Suprapubic skin (tissue), 4 donors: ENCODE data around the gene CAMK1D.

Source experiments
- CTCF ChIP-seq, 2 donors: fragments of 200-600 bp in 1 of 2; fragments of 450-650 bp in 1 of 2; sonication (generic) in 1 of 2; IDR thresholded peaks; one replicate each; pipeline ENCODE4 v1.5.1; 2016 to 2019; ENCODE audit warnings: antibody characterized with exemption in 2 of 2, mild to moderate bottlenecking in 1 of 2, moderate library complexity in 1 of 2
- EP300 ChIP-seq: sonication (generic); formaldehyde crosslinking; IDR thresholded peaks from one replicate; pipeline ENCODE4 v1.6.1; 2017; ENCODE audit warnings: antibody characterized with exemption
- POLR2A ChIP-seq, 2 donors: fragments of 450-650 bp; IDR thresholded peaks; one replicate each; pipeline ENCODE4 v1.6.1; 2017; ENCODE audit warnings: antibody characterized with exemption in 2 of 2, mild to moderate bottlenecking in 2 of 2, moderate library complexity in 2 of 2
- POLR2AphosphoS5 ChIP-seq, 3 donors: sonication (generic); formaldehyde crosslinking; IDR thresholded peaks; one replicate each; pipeline ENCODE4 v1.6.1; 2017; ENCODE audit warnings: antibody characterized with exemption in 3 of 3

DNA sequence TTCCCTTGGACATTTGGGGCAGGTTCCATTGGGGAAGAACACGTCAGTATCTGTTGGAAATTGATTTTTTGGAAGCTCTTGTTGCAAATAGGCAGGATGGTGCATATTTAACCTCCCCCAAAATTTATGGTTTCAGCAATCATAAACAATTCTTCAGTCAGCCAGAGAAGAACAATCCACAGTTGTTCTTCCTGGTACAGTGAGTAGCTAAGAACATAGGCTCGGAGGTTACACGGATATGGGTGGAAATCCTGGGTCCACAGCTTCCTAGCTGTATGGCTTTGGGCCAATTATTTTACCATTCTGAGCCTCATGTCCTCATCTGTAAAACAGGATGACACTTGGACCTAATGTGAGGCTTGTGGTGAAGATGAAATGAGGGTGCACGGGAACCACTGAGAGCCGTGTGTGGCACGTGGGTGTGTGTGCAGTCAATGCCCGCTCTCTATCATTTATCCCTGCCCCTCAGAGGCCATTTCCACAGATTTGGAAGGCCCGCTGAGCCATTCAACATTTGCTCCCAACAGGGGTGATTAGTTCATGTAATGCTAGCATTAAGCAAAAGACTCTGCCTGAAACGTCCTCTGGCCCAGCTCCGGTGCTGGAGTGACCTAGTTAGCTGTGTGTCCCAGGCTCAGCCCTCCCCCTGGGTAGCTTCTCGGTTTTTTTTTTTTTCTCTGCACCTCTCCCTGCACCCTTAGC, 9.7 kb downstream of the CAMK1D start:
- TF ChIP-seq CTCF (IDR thresholded peaks at IDR 0.05) (no peak), POLR2A (IDR thresholded peaks at IDR 0.05) (no peak), EP300 (no peak), POLR2AphosphoS5 (IDR thresholded peaks at IDR 0.05) (no peak)
